HCT116 (cell line): ENCODE results near the gene GSG1L. TPM values are rescaled to one million over a fixed set of nuclear protein-coding genes. Genes with fewer than 3 reads are reported as not detected.

Source experiments
- ATAC-seq: fragments of 200-7000 bp; cut with Tn5 transposase; 2 replicates; pipeline ENCODE4 v1.9.1; 2020; ENCODE audit warnings: mild to moderate bottlenecking, moderate library complexity
- BruUV-seq: library from RNA; stranded (reverse); fragments of 400-500 nt; replicated peaks from 2 replicates; lab custom pipeline; 2021; lab: Mats Ljungman, UMichigan
- CTCF ChIA-PET: fragments of 300-600 bp; sonication (Branson Sonifier 250); formaldehyde crosslinking; loops from one replicate; lab custom pipeline; 2021; ENCODE audit warnings: antibody characterized with exemption; lab: Charles Lee
- POLR2A ChIA-PET: fragments of 300-600, 350-600 bp; sonication (Branson Sonifier 250); formaldehyde crosslinking; loops from one replicate; lab custom pipeline; 2021; ENCODE audit warnings: antibody characterized with exemption; lab: Charles Lee
- RAD21 ChIA-PET, 2 experiments: fragments of 300-600 bp; sonication (Branson Sonifier 250); formaldehyde crosslinking; loops; one replicate each; lab custom pipeline; 2023; ENCODE audit warnings: low total read pairs in 2 of 2; ENCODE audit not compliant: uncharacterized antibody in 2 of 2, unreplicated experiment in 2 of 2, low non-redundant PET in 1 of 2; lab: Charles Lee
- DNase-seq: peaks from one replicate; pipeline ENCODE4 v3.0.0-alpha.2; 2010; ENCODE audit warnings: low read depth, low spot score
- H2AFZ ChIP-seq: fragments of 200-600 bp; shearing (Covaris generic), sonication (generic); 2 replicates; pipeline ENCODE4 v1.6.1; 2017; ENCODE audit warnings: low read depth, mixed run types, mixed read lengths, antibody characterized with exemption, low read length; ENCODE audit not compliant: poor library complexity, severe bottlenecking
- H3K27ac ChIP-seq: 2 replicates; pipeline ENCODE4 v1.5.1; 2012; ENCODE audit warnings: low read depth, low read length
- H3K27me3 ChIP-seq: fragments of 200-600 bp; sonication (generic); 2 replicates; pipeline ENCODE4 v1.6.1; 2016; ENCODE audit warnings: mixed run types, low read length, mixed read lengths; ENCODE audit not compliant: insufficient read depth
- H3K36me3 ChIP-seq, 2 experiments: fragments of 200-500 bp in 1 of 2; fragments of 200-600 bp in 1 of 2; sonication (Bioruptor generic) in 1 of 2; sonication (generic) in 1 of 2; 2 replicates each; pipeline versions ENCODE4 v1.5.1 to v1.6.1; 2014 to 2016; ENCODE audit warnings: low read length in 2 of 2, inconsistent platforms in 1 of 2, mixed read lengths in 1 of 2, mixed run types in 1 of 2; ENCODE audit not compliant: insufficient read depth in 2 of 2, control insufficient read depth in 1 of 2
- H3K4me1 ChIP-seq, 2 experiments: fragments of 200-600 bp in 1 of 2; sonication (generic) in 1 of 2; 2 replicates each; pipeline versions ENCODE4 v1.5.1 to v1.6.1; 2012 to 2017; ENCODE audit warnings: low read length in 2 of 2, inconsistent platforms in 1 of 2, mild to moderate bottlenecking in 1 of 2, mixed read lengths in 1 of 2, mixed run types in 1 of 2, moderate library complexity in 1 of 2; ENCODE audit not compliant: insufficient read depth in 2 of 2, control insufficient read depth in 1 of 2
- H3K4me2 ChIP-seq: fragments of 200-600 bp; sonication (generic); 2 replicates; pipeline ENCODE4 v1.6.1; 2017; ENCODE audit warnings: mixed run types, low read length, mixed read lengths
- H3K4me3 ChIP-seq, 2 experiments: fragments of 200-600 bp in 1 of 2; sonication (generic) in 1 of 2; replicated peaks in 1 of 2; 2 replicates each; pipeline ENCODE4 v1.5.1; 2011 to 2016; ENCODE audit warnings: low read length in 2 of 2, control low read depth in 1 of 2, low read depth in 1 of 2, mild to moderate bottlenecking in 1 of 2, mixed read lengths in 1 of 2, mixed run types in 1 of 2
- H3K79me2 ChIP-seq: fragments of 200-600 bp; sonication (generic); 2 replicates; pipeline ENCODE4 v1.6.1; 2017; ENCODE audit warnings: mild to moderate bottlenecking, mixed run types, low read length, moderate library complexity, mixed read lengths; ENCODE audit not compliant: insufficient read depth
- H3K9ac ChIP-seq: fragments of 200-600 bp; sonication (generic); 2 replicates; pipeline ENCODE4 v1.6.1; 2016; ENCODE audit warnings: low read length, mixed read lengths
- H3K9me2 ChIP-seq: fragments of 200-600 bp; sonication (generic), shearing (Covaris generic); 2 replicates; pipeline ENCODE4 v1.6.1; 2017; ENCODE audit warnings: mixed run types, mild to moderate bottlenecking, moderate library complexity; ENCODE audit not compliant: insufficient read depth
- H3K9me3 ChIP-seq, 2 experiments: fragments of 200-500 bp in 1 of 2; fragments of 200-600 bp in 1 of 2; sonication (Bioruptor generic) in 1 of 2; sonication (generic) in 1 of 2; 2 replicates each; pipeline ENCODE4 v1.6.1; 2014 to 2017; ENCODE audit warnings: low read length in 2 of 2, mixed read lengths in 2 of 2, inconsistent platforms in 1 of 2, low read depth in 1 of 2, mild to moderate bottlenecking in 1 of 2, mixed run types in 1 of 2, moderate library complexity in 1 of 2; ENCODE audit not compliant: control insufficient read depth in 1 of 2, insufficient read depth in 1 of 2
- H4K20me1 ChIP-seq: fragments of 200-600 bp; sonication (generic), shearing (Covaris generic); 2 replicates; pipeline ENCODE4 v1.6.1; 2017; ENCODE audit warnings: mixed run types, mild to moderate bottlenecking, moderate library complexity; ENCODE audit not compliant: insufficient read depth
- CBX3 ChIP-seq: IDR thresholded peaks from 2 replicates; pipeline ENCODE4 v1.6.1; 2012; ENCODE audit warnings: low read depth
- CEBPB ChIP-seq: IDR thresholded peaks from 2 replicates; pipeline ENCODE4 v1.6.1; 2012; ENCODE audit warnings: low read depth
- EGR1 ChIP-seq: IDR thresholded peaks from 2 replicates; pipeline ENCODE4 v1.6.1; 2012; ENCODE audit warnings: low read depth
- ELF1 ChIP-seq: IDR thresholded peaks from 2 replicates; pipeline ENCODE4 v1.6.1; 2012; ENCODE audit warnings: low read depth, borderline replicate concordance
- EZH2 ChIP-seq: fragments of 200-600 bp; sonication (generic); IDR thresholded peaks from 2 replicates; pipeline ENCODE4 v1.6.1; 2017; ENCODE audit warnings: antibody characterized with exemption, mixed run types
- EZH2phosphoT487 ChIP-seq: fragments of 200-600 bp; IDR thresholded peaks from 2 replicates; pipeline ENCODE4 v1.6.1; 2018; ENCODE audit warnings: antibody characterized with exemption, borderline replicate concordance
- POLR2A ChIP-seq: IDR thresholded peaks from 2 replicates; pipeline ENCODE4 v1.7.0; 2011; ENCODE audit warnings: borderline replicate concordance; ENCODE audit not compliant: insufficient read depth, insufficient read length; ENCODE audit errors: extremely low read depth
- POLR2AphosphoS5 ChIP-seq: IDR thresholded peaks from 2 replicates; pipeline ENCODE4 v1.6.1; 2011; ENCODE audit warnings: mild to moderate bottlenecking, low read depth, low read length, moderate library complexity
- RAD21 ChIP-seq: IDR thresholded peaks from 2 replicates; pipeline ENCODE4 v1.6.1; 2012; ENCODE audit warnings: low read depth, mild to moderate bottlenecking
- SP1 ChIP-seq: IDR thresholded peaks from 2 replicates; pipeline ENCODE4 v1.6.1; 2012; ENCODE audit warnings: low read depth
- TCF7L2 ChIP-seq: IDR thresholded peaks from 2 replicates; pipeline ENCODE4 v1.7.0; 2011; ENCODE audit warnings: borderline replicate concordance, inconsistent platforms; ENCODE audit not compliant: insufficient read depth, insufficient read length; ENCODE audit errors: extremely low read depth
- YY1 ChIP-seq: IDR thresholded peaks from 2 replicates; pipeline ENCODE4 v1.6.1; 2011; ENCODE audit warnings: low read length, low read depth, moderate library complexity, mild to moderate bottlenecking; ENCODE audit not compliant: insufficient replicate concordance; ENCODE audit errors: extremely low read depth
- ZFX ChIP-seq: fragments of 450-650 bp; IDR thresholded peaks from 2 replicates; pipeline ENCODE4 v1.6.1; 2017
- ZNF274 ChIP-seq: fragments of 200-500 bp; sonication (Bioruptor generic); IDR thresholded peaks from 2 replicates; pipeline ENCODE4 v1.6.1; 2014; ENCODE audit warnings: mild to moderate bottlenecking, low read depth, low read length, inconsistent platforms
- intact Hi-C: fragments of 100-400 bp; cut with micrococcal nuclease; formaldehyde crosslinking; loops from 2 replicates; pipeline ENCODE4 v1.10.0; 2022
- total RNA-seq: library from RNA; stranded (reverse); gene quantifications from one replicate; pipeline ENCODE4 v1.2.1, GENCODE V29; 2021; ENCODE audit not compliant: unreplicated experiment
- TF ChIP-seq, protein P1 (sequence below), 3 experiments: fragments of 200-600 bp in 1 of 3; sonication (generic) in 1 of 3; IDR thresholded peaks in 2 of 3; conservative IDR thresholded peaks in 1 of 3; 2 replicates each; pipeline ENCODE4 v1.5.1; 2012 to 2017; ENCODE audit warnings: low read depth in 2 of 3, low read length in 2 of 3, antibody characterized with exemption in 1 of 3, borderline replicate concordance in 1 of 3, control low read depth in 1 of 3, mild to moderate bottlenecking in 1 of 3, mixed read lengths in 1 of 3, mixed run types in 1 of 3, moderate library complexity in 1 of 3; ENCODE audit not compliant: insufficient read depth in 1 of 3
- TF ChIP-seq, protein P2 (sequence below): IDR thresholded peaks from 2 replicates; pipeline ENCODE4 v1.6.1; 2012; ENCODE audit warnings: low read depth
- TF ChIP-seq, protein P3 (sequence below): IDR thresholded peaks from 2 replicates; pipeline ENCODE4 v1.6.1; 2011; ENCODE audit warnings: mild to moderate bottlenecking, low read length, moderate library complexity; ENCODE audit not compliant: insufficient replicate concordance; ENCODE audit errors: extremely low read depth
- TF ChIP-seq, protein P4 (sequence below): IDR thresholded peaks from 2 replicates; pipeline ENCODE4 v1.6.1; 2012

The GSG1L gene
- total RNA-seq, 1 experiment from 2014 or later = not detected

DNA sequence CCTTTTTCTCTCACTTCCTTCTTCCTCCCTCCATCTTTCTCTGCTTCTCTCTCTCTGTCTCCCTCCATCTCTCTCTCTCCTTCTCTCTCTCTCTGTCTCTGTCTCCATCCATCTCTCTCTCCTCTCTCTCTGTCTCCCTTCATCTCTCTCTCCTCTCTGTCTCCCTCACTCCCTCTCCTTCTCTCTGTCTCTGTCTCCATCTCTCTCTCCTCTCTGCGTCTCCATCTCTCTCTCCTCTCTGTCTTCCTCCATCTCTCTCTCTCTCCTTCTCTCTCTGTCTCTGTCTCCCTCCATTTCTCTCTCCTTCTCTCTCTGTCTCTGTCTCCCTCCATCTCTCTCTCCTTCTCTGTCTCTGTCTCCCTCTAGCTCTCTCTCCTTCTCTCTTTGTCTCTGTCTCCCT lies 194.1 kb downstream of the GSG1L start:
- Histone ChIP-seq H3K36me3 (no peaks in the 10 kb centered on the region), H3K4me2 (no peak overlapping the region), H4K20me1 (no peaks in the 10 kb centered on the region), H3K9me2 (no peaks in the 10 kb centered on the region), H3K27ac (no peak overlapping the region), H2AFZ (no peak overlapping the region), H3K9me3 (peaks cover 6 to 9% of the 10 kb centered on the region in 2 experiments; a peak in 2 of 4 replicates), H3K9ac (no peak overlapping the region), H3K4me3 (no peak overlapping the region), H3K4me1 (peaks cover 2 to 6% of the 10 kb centered on the region in 2 experiments; a peak in 3 of 4 replicates), H3K79me2 (no peaks in the 10 kb centered on the region), H3K27me3 (0 out of 2 replicates have a peak, but pooled peaks cover 2% of the 10 kb centered on the region)
- intact Hi-C loops = loop anchor here (5.0 kb wide), 1 partner anchor 352 kb away; no protein-coding TSS in a partner anchor
- RAD21 ChIA-PET = no interaction called here
- CTCF ChIA-PET = interaction anchor here (2.7 kb wide), 1 partner anchor 231 kb away, joined by 36 read pairs; no protein-coding TSS in a partner anchor
- DNase-seq = no peak
- POLR2A ChIA-PET = no interaction called here
- no TSS peak for BruUV-seq
- no peak for TF ChIP-seq CEBPB
- no peak for TF ChIP-seq EGR1
- TF ChIP-seq, protein P1, sequence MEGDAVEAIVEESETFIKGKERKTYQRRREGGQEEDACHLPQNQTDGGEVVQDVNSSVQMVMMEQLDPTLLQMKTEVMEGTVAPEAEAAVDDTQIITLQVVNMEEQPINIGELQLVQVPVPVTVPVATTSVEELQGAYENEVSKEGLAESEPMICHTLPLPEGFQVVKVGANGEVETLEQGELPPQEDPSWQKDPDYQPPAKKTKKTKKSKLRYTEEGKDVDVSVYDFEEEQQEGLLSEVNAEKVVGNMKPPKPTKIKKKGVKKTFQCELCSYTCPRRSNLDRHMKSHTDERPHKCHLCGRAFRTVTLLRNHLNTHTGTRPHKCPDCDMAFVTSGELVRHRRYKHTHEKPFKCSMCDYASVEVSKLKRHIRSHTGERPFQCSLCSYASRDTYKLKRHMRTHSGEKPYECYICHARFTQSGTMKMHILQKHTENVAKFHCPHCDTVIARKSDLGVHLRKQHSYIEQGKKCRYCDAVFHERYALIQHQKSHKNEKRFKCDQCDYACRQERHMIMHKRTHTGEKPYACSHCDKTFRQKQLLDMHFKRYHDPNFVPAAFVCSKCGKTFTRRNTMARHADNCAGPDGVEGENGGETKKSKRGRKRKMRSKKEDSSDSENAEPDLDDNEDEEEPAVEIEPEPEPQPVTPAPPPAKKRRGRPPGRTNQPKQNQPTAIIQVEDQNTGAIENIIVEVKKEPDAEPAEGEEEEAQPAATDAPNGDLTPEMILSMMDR (IDR thresholded peaks at IDR 0.05 in 2 of 3, conservative IDR thresholded peaks at IDR 0.05 in 1 of 3; ENCODE audit: borderline replicate concordance in 1 of 3, insufficient read depth in 1 of 3, low read depth in 2 of 3, low read length in 2 of 3) = no peak
- no peak for TF ChIP-seq YY1
- TF ChIP-seq, protein P2, sequence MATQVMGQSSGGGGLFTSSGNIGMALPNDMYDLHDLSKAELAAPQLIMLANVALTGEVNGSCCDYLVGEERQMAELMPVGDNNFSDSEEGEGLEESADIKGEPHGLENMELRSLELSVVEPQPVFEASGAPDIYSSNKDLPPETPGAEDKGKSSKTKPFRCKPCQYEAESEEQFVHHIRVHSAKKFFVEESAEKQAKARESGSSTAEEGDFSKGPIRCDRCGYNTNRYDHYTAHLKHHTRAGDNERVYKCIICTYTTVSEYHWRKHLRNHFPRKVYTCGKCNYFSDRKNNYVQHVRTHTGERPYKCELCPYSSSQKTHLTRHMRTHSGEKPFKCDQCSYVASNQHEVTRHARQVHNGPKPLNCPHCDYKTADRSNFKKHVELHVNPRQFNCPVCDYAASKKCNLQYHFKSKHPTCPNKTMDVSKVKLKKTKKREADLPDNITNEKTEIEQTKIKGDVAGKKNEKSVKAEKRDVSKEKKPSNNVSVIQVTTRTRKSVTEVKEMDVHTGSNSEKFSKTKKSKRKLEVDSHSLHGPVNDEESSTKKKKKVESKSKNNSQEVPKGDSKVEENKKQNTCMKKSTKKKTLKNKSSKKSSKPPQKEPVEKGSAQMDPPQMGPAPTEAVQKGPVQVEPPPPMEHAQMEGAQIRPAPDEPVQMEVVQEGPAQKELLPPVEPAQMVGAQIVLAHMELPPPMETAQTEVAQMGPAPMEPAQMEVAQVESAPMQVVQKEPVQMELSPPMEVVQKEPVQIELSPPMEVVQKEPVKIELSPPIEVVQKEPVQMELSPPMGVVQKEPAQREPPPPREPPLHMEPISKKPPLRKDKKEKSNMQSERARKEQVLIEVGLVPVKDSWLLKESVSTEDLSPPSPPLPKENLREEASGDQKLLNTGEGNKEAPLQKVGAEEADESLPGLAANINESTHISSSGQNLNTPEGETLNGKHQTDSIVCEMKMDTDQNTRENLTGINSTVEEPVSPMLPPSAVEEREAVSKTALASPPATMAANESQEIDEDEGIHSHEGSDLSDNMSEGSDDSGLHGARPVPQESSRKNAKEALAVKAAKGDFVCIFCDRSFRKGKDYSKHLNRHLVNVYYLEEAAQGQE = no peak
- no peak for TF ChIP-seq EZH2phosphoT487
- TF ChIP-seq, protein P3, sequence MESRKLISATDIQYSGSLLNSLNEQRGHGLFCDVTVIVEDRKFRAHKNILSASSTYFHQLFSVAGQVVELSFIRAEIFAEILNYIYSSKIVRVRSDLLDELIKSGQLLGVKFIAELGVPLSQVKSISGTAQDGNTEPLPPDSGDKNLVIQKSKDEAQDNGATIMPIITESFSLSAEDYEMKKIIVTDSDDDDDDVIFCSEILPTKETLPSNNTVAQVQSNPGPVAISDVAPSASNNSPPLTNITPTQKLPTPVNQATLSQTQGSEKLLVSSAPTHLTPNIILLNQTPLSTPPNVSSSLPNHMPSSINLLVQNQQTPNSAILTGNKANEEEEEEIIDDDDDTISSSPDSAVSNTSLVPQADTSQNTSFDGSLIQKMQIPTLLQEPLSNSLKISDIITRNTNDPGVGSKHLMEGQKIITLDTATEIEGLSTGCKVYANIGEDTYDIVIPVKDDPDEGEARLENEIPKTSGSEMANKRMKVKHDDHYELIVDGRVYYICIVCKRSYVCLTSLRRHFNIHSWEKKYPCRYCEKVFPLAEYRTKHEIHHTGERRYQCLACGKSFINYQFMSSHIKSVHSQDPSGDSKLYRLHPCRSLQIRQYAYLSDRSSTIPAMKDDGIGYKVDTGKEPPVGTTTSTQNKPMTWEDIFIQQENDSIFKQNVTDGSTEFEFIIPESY = no peak
- no peak for TF ChIP-seq CBX3
- no peak for TF ChIP-seq POLR2A
- no peak for TF ChIP-seq SP1
- TF ChIP-seq, protein P4, sequence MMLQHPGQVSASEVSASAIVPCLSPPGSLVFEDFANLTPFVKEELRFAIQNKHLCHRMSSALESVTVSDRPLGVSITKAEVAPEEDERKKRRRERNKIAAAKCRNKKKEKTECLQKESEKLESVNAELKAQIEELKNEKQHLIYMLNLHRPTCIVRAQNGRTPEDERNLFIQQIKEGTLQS = no peak
- TF ChIP-seq ZNF274 = no peak
- TF ChIP-seq RAD21 = no peak
- no peak for TF ChIP-seq EZH2
- TF ChIP-seq TCF7L2 = no peak
- no peak for TF ChIP-seq ZFX
- TF ChIP-seq POLR2AphosphoS5 = no peak
- no peak for TF ChIP-seq ELF1
- no peak for ATAC-seq
